HepG2 (cell line): ENCODE data around the gene LTA. TPM values are rescaled to one million over a fixed set of nuclear protein-coding genes. Genes with fewer than 3 reads are reported as not detected.

ENCODE experiments used
- CENPX ChIP-seq: sonication (generic); formaldehyde crosslinking; IDR thresholded peaks from 2 replicates; pipeline ENCODE4 v1.9.0; 2021; ENCODE audit warnings: mild to moderate bottlenecking, missing genetic modification reagents, moderate library complexity
- DPF2 ChIP-seq: sonication (generic); formaldehyde crosslinking; IDR thresholded peaks from 2 replicates; pipeline ENCODE4 v1.4.0; 2020; ENCODE audit warnings: mild to moderate bottlenecking, low read depth, missing genetic modification reagents, borderline replicate concordance
- FOSL2 ChIP-seq: sonication (generic); formaldehyde crosslinking; IDR thresholded peaks from 2 replicates; pipeline ENCODE4 v1.4.0; 2020; ENCODE audit warnings: missing genetic modification reagents
- HMG20A ChIP-seq: IDR thresholded peaks from 2 replicates; pipeline ENCODE4 v1.6.1; 2016; ENCODE audit warnings: borderline replicate concordance
- LCORL ChIP-seq, 2 experiments: fragments of 450-650 bp in 1 of 2; sonication (generic) in 1 of 2; formaldehyde crosslinking in 1 of 2; IDR thresholded peaks; 2 replicates each; pipeline versions ENCODE4 v1.5.0 to v1.6.1; 2017 to 2020; ENCODE audit warnings: antibody characterized with exemption in 1 of 2, missing genetic modification reagents in 1 of 2
- MIER2 ChIP-seq: IDR thresholded peaks from 2 replicates; pipeline ENCODE4 v1.6.1; 2016; ENCODE audit warnings: missing biosample characterization, missing genetic modification reagents
- NCOA1 ChIP-seq: sonication (generic); formaldehyde crosslinking; IDR thresholded peaks from 2 replicates; pipeline ENCODE4 v1.9.0; 2021; ENCODE audit warnings: missing genetic modification reagents
- NFYB ChIP-seq: sonication (generic); formaldehyde crosslinking; IDR thresholded peaks from 2 replicates; pipeline ENCODE4 v1.4.0; 2020; ENCODE audit warnings: missing genetic modification reagents
- RNF2 ChIP-seq: fragments of 450-650 bp; conservative IDR thresholded peaks from 2 replicates; pipeline ENCODE4 v1.6.1; 2016; ENCODE audit warnings: low read depth
- RORA ChIP-seq: sonication (generic); formaldehyde crosslinking; IDR thresholded peaks from 2 replicates; pipeline ENCODE4 v1.5.0; 2020; ENCODE audit warnings: mild to moderate bottlenecking, missing genetic modification reagents, moderate library complexity
- SRSF4 ChIP-seq: fragments of 200-400 bp; formaldehyde crosslinking; IDR thresholded peaks from one replicate; pipeline ENCODE4 v1.6.1; 2018; ENCODE audit warnings: mild to moderate bottlenecking, low read depth, low read length, moderate library complexity; ENCODE audit not compliant: poor library complexity, severe bottlenecking
- ZFP1 ChIP-seq: IDR thresholded peaks from 2 replicates; pipeline ENCODE4 v1.6.1; 2016
- ZFP62 ChIP-seq: sonication (generic); formaldehyde crosslinking; IDR thresholded peaks from 2 replicates; pipeline ENCODE4 v1.4.0; 2020; ENCODE audit warnings: missing genetic modification reagents
- ZNF225 ChIP-seq: sonication (generic); formaldehyde crosslinking; IDR thresholded peaks from 2 replicates; pipeline ENCODE4 v1.4.0; 2020; ENCODE audit warnings: mild to moderate bottlenecking, missing genetic modification reagents
- ZNF230 ChIP-seq: sonication (generic); formaldehyde crosslinking; IDR thresholded peaks from 2 replicates; pipeline ENCODE4 v1.4.0; 2020; ENCODE audit warnings: mild to moderate bottlenecking, missing genetic modification reagents
- ZNF570 ChIP-seq: sonication (generic); formaldehyde crosslinking; IDR thresholded peaks from 2 replicates; pipeline ENCODE4 v1.4.0; 2020; ENCODE audit warnings: mild to moderate bottlenecking, missing genetic modification reagents, borderline replicate concordance
- polyA plus RNA-seq, 8 experiments: library from polyadenylated mRNA; depleted of rRNA in 3 of 8; stranded (reverse) in 7 of 8; unstranded in 1 of 8; fragments of >200 nt; fragmentation: Illumina TruSeq in 4 of 8; extraction: Trizol in 4 of 8; gene quantifications; 2 replicates each; pipeline versions ENCODE4 v1.2.1 to v1.2.3, GENCODE V29; 2011 to 2016; ENCODE audit warnings: low read depth in 4 of 8, missing spikeins in 1 of 8, mixed read lengths in 1 of 8; ENCODE audit not compliant: insufficient read depth in 1 of 8
- total RNA-seq, 5 experiments: library from RNA; depleted of rRNA; stranded (reverse); fragments of >200 nt; fragmentation: Illumina TruSeq; extraction: Trizol; gene quantifications; 2 replicates each; pipeline ENCODE4 v1.2.3, GENCODE V29; 2016; ENCODE audit warnings: low read depth in 1 of 5
- TF ChIP-seq, protein P1 (sequence below): IDR thresholded peaks from 2 replicates; pipeline ENCODE4 v1.6.1; 2016; ENCODE audit warnings: missing compliant biosample characterization, missing genetic modification reagents, borderline replicate concordance
- TF ChIP-seq, protein P2 (sequence below): IDR thresholded peaks from 2 replicates; pipeline ENCODE4 v1.6.1; 2016; ENCODE audit warnings: missing biosample characterization, missing genetic modification reagents, low read depth
- TF ChIP-seq, protein P3 (sequence below): sonication (generic); formaldehyde crosslinking; IDR thresholded peaks from 2 replicates; pipeline ENCODE4 v1.8.1; 2022; ENCODE audit warnings: mild to moderate bottlenecking, missing genetic modification reagents
- TF ChIP-seq, protein P4 (sequence below): sonication (generic); formaldehyde crosslinking; IDR thresholded peaks from 2 replicates; pipeline ENCODE4 v1.4.0; 2020; ENCODE audit warnings: missing genetic modification reagents
- TF ChIP-seq, protein P5 (sequence below): sonication (generic); formaldehyde crosslinking; IDR thresholded peaks from 2 replicates; pipeline ENCODE4 v1.5.1; 2020; ENCODE audit warnings: missing genetic modification reagents, mild to moderate bottlenecking, borderline replicate concordance

LTA gene
- total and polyA plus RNA-seq, 2 of the 13 experiments (the other 11 are each of a cell fraction or from before 2014, with no cell fraction given), result 0.09 TPM; not detected in 1

DNA sequence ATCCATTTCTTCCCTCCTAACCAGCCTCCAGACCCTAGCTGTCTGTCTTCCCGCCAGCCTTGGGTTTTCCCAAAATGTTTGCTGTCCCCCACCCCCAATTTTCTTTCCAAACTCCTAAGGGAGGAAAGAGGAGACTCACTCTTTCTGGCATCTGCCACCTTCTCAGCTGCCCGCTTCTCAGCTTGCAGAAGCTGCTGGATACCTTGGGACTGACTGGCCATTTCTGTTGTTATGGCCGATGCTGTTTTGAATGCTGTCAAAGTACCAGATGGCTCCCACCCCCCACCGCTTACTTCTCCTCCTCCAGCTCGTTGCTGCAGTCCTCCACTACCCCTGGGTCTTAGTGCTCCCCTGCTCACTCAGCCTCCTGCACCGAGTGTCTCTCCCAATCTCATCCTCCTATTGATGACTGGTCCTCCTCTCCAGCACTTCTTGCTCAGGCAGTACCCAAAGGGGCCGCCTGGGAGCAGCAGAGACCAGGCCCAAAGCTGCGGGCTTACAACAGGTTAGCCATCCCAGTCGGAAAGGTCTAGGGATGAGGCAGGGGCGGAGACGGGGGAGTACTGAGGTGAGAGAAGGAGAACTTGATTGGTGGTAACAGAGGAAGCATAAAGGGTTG, 25.6 kb upstream of the LTA start, which contains the start of gene ATP6V1G2 (continued):
- TF ChIP-seq ZFP1 (CRISPR knock-in tag), result no peak; the same call in 1 of the 2 replicates
- peak; percentile 63 for TF ChIP-seq FOSL2 (CRISPR knock-in tag)
- TF ChIP-seq, protein P1, sequence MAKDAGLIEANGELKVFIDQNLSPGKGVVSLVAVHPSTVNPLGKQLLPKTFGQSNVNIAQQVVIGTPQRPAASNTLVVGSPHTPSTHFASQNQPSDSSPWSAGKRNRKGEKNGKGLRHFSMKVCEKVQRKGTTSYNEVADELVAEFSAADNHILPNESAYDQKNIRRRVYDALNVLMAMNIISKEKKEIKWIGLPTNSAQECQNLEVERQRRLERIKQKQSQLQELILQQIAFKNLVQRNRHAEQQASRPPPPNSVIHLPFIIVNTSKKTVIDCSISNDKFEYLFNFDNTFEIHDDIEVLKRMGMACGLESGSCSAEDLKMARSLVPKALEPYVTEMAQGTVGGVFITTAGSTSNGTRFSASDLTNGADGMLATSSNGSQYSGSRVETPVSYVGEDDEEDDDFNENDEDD, result no peak
- no peak for TF ChIP-seq DPF2 (CRISPR knock-in tag)
- no peak for TF ChIP-seq RORA (CRISPR knock-in tag)
- no peak for TF ChIP-seq ZNF230
- TF ChIP-seq, protein P2, sequence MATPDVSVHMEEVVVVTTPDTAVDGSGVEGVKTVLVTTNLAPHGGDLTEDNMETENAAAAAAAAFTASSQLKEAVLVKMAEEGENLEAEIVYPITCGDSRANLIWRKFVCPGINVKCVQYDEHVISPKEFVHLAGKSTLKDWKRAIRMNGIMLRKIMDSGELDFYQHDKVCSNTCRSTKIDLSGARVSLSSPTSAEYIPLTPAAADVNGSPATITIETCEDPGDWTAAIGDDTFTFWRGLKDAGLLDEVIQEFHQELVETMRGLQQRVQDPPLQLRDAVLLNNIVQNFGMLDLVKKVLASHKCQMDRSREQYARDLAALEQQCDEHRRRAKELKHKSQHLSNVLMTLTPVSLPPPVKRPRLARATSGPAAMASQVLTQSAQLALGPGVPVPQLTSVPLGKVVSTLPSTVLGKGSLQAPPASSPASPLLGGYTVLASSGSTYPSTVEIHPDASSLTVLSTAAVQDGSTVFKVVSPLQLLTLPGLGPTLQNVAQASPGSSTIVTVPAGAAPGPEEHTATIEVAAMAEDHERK, result no peak
- no peak for TF ChIP-seq SRSF4
- no peak; the same call in 1 of the 2 replicates for TF ChIP-seq MIER2
- TF ChIP-seq, protein P3, sequence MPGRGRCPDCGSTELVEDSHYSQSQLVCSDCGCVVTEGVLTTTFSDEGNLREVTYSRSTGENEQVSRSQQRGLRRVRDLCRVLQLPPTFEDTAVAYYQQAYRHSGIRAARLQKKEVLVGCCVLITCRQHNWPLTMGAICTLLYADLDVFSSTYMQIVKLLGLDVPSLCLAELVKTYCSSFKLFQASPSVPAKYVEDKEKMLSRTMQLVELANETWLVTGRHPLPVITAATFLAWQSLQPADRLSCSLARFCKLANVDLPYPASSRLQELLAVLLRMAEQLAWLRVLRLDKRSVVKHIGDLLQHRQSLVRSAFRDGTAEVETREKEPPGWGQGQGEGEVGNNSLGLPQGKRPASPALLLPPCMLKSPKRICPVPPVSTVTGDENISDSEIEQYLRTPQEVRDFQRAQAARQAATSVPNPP (CRISPR knock-in tag), result no peak
- no peak for TF ChIP-seq LCORL (IDR thresholded peaks at IDR 0.05)
- peak; percentile 88; the same call in 1 of the 2 replicates for TF ChIP-seq LCORL (CRISPR knock-in tag; IDR thresholded peaks at IDR 0.05)
- TF ChIP-seq HMG20A (CRISPR knock-in tag), result no peak
- no peak for TF ChIP-seq ZFP62 (CRISPR knock-in tag)
- no peak for TF ChIP-seq NFYB (CRISPR knock-in tag)
- TF ChIP-seq, protein P4, sequence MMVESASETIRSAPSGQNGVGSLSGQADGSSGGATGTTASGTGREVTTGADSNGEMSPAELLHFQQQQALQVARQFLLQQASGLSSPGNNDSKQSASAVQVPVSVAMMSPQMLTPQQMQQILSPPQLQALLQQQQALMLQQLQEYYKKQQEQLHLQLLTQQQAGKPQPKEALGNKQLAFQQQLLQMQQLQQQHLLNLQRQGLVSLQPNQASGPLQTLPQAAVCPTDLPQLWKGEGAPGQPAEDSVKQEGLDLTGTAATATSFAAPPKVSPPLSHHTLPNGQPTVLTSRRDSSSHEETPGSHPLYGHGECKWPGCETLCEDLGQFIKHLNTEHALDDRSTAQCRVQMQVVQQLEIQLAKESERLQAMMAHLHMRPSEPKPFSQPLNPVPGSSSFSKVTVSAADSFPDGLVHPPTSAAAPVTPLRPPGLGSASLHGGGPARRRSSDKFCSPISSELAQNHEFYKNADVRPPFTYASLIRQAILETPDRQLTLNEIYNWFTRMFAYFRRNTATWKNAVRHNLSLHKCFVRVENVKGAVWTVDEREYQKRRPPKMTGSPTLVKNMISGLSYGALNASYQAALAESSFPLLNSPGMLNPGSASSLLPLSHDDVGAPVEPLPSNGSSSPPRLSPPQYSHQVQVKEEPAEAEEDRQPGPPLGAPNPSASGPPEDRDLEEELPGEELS (CRISPR knock-in tag), result 0 out of 2 replicates have a peak, but pooled peaks have one; percentile 5
- TF ChIP-seq CENPX (CRISPR knock-in tag), result no peak
- TF ChIP-seq NCOA1 (CRISPR knock-in tag), result peak; percentile 77; the same call in 1 of the 2 replicates
- TF ChIP-seq, protein P5, sequence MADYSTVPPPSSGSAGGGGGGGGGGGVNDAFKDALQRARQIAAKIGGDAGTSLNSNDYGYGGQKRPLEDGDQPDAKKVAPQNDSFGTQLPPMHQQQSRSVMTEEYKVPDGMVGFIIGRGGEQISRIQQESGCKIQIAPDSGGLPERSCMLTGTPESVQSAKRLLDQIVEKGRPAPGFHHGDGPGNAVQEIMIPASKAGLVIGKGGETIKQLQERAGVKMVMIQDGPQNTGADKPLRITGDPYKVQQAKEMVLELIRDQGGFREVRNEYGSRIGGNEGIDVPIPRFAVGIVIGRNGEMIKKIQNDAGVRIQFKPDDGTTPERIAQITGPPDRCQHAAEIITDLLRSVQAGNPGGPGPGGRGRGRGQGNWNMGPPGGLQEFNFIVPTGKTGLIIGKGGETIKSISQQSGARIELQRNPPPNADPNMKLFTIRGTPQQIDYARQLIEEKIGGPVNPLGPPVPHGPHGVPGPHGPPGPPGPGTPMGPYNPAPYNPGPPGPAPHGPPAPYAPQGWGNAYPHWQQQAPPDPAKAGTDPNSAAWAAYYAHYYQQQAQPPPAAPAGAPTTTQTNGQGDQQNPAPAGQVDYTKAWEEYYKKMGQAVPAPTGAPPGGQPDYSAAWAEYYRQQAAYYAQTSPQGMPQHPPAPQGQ (CRISPR knock-in tag), result no peak
- 0 out of 2 replicates have a peak, but pooled peaks have one; percentile 37 for TF ChIP-seq RNF2
- no peak for TF ChIP-seq ZNF570 (CRISPR knock-in tag)
- no peak for TF ChIP-seq ZNF225 (CRISPR knock-in tag)
